Peyer's patch (tissue), 4 donors: ENCODE data around the gene PRXL2A.

Experiments used
- CTCF ChIP-seq, 6 experiments: fragments of 450-650 bp in 4 of 6; fragments of 200-600 bp in 2 of 6; sonication (generic) in 1 of 6; IDR thresholded peaks; one replicate each; pipeline ENCODE4 v1.5.1; 2017 to 2019; ENCODE audit warnings: antibody characterized with exemption in 6 of 6, mild to moderate bottlenecking in 3 of 6, moderate library complexity in 1 of 6
- POLR2A ChIP-seq, 2 donors: fragments of 450-650 bp; IDR thresholded peaks; one replicate each; pipeline ENCODE4 v1.5.1; 2017; ENCODE audit warnings: antibody characterized with exemption in 2 of 2, mild to moderate bottlenecking in 2 of 2, moderate library complexity in 2 of 2

GRCh38 chr10:80460399-80461207, 52.3 kb downstream of the PRXL2A start:
- TF ChIP-seq CTCF (IDR thresholded peaks at IDR 0.05) (no peak), POLR2A (IDR thresholded peaks at IDR 0.05) (peak in 1 of 2 donors; percentile 47)
